NCI-H1930 (cell line): Measurements from ENCODE around the gene MCCC2.
"Not testable (repeated sequence)": the region's sequence is repeated elsewhere in the genome, so short reads cannot be mapped to it uniquely, and the experiment has no call there.

Experiments used
- DNase-seq, 2 experiments: peaks; one replicate each; lab custom pipeline; 2025; lab: John Stamatoyannopoulos, UW

MCCC2 gene

GRCh38 chr5:71663191-71663969 lies 76.2 kb downstream of the MCCC2 start:
- DNase-seq: no peak

GRCh38 chr5:71664615-71665014 lies 77.5 kb downstream of the MCCC2 start:
- DNase-seq: not testable (repeated sequence)

- no peak for DNase-seq
Measured at GRCh38 chr5:71666321-71666720, 79.2 kb downstream of the MCCC2 start.

GRCh38 chr5:71677977-71678376 lies 90.8 kb downstream of the MCCC2 start:
- DNase-seq: no peak

- no peak for DNase-seq
Measured at GRCh38 chr5:71679714-71680113, 92.6 kb downstream of the MCCC2 start.

- no peak for DNase-seq
Measured at GRCh38 chr5:71680510-71680909, 93.4 kb downstream of the MCCC2 start.

- DNase-seq: no peak
Measured at GRCh38 chr5:71681296-71681695, 94.2 kb downstream of the MCCC2 start.

- DNase-seq: no peak
Measured at GRCh38 chr5:71684309-71684708, 97.2 kb downstream of the MCCC2 start.

GRCh38 chr5:71693828-71694427 lies 106.8 kb downstream of the MCCC2 start:
- DNase-seq: no peak

- no peak for DNase-seq
Measured at GRCh38 chr5:71695071-71695470, 107.9 kb downstream of the MCCC2 start.

GRCh38 chr5:71695595-71695994 lies 108.5 kb downstream of the MCCC2 start:
- DNase-seq: no peak

- no peak for DNase-seq
Measured at GRCh38 chr5:71697967-71698366, 110.8 kb downstream of the MCCC2 start.

- no peak for DNase-seq
Measured at GRCh38 chr5:71699233-71699632, 112.1 kb downstream of the MCCC2 start.

- DNase-seq: no peak
Measured at GRCh38 chr5:71699751-71700150, 112.6 kb downstream of the MCCC2 start.

- DNase-seq: no peak
Measured at GRCh38 chr5:71700803-71701202, 113.7 kb downstream of the MCCC2 start.

GRCh38 chr5:71701407-71701806 lies 114.3 kb downstream of the MCCC2 start:
- DNase-seq: no peak

- DNase-seq: no peak
Measured at GRCh38 chr5:71703941-71704340, 116.8 kb downstream of the MCCC2 start.

GRCh38 chr5:71705421-71705820 lies 118.3 kb downstream of the MCCC2 start:
- no peak for DNase-seq

- DNase-seq: no peak
Measured at GRCh38 chr5:71706906-71707305, 119.8 kb downstream of the MCCC2 start.
